Esophagus muscularis mucosa (tissue), 4 donors: Measurements from ENCODE around the gene PMM2. TPM values are rescaled to one million over a fixed set of nuclear protein-coding genes. Genes with fewer than 3 reads are reported as not detected.
A peak's percentile ranks its signal among the peaks of the same experiment; 100 is the strongest.

Experiments used
- DNase-seq: peaks from one replicate; pipeline ENCODE4 v3.0.0-alpha.2; 2017; ENCODE audit errors: extremely low spot score
- H3K27ac ChIP-seq, 4 donors: fragments of 200-600 bp; sonication (generic); replicated peaks in 1 of 4; 1 replicate in 3 of 4; 2 replicates in 1 of 4; pipeline ENCODE4 v1.5.1; 2016 to 2019; ENCODE audit warnings: mild to moderate bottlenecking in 1 of 4
- H3K27me3 ChIP-seq, 4 donors: fragments of 200-600 bp; sonication (generic); one replicate each; pipeline versions ENCODE4 v1.5.1 to v1.6.0; 2016 to 2019
- H3K36me3 ChIP-seq, 4 donors: fragments of 200-600 bp; sonication (generic); one replicate each; pipeline ENCODE4 v1.5.1; 2016 to 2019
- H3K4me1 ChIP-seq, 4 donors: fragments of 200-600 bp; sonication (generic); one replicate each; pipeline ENCODE4 v1.5.1; 2016 to 2019
- H3K4me3 ChIP-seq, 4 donors: fragments of 200-600 bp; sonication (generic); 1 replicate in 2 of 4; 2 replicates in 2 of 4; pipeline ENCODE4 v1.5.1; 2016 to 2019; ENCODE audit warnings: mild to moderate bottlenecking in 4 of 4, moderate library complexity in 1 of 4
- H3K9me3 ChIP-seq, 4 donors: fragments of 200-600 bp; sonication (generic); 1 replicate in 3 of 4; 2 replicates in 1 of 4; pipeline ENCODE4 v1.5.1; 2016 to 2019
- EP300 ChIP-seq: sonication (generic); formaldehyde crosslinking; IDR thresholded peaks from one replicate; pipeline ENCODE4 v1.6.1; 2017; ENCODE audit warnings: antibody characterized with exemption
- POLR2A ChIP-seq: fragments of 450-650 bp; IDR thresholded peaks from one replicate; pipeline ENCODE4 v1.6.1; 2017; ENCODE audit warnings: antibody characterized with exemption, moderate library complexity, mild to moderate bottlenecking, low read depth
- POLR2AphosphoS5 ChIP-seq, 2 donors: sonication (generic); formaldehyde crosslinking; IDR thresholded peaks; one replicate each; pipeline ENCODE4 v1.6.1; 2017; ENCODE audit warnings: antibody characterized with exemption in 2 of 2
- WGBS: methylation state at CpG from one replicate; pipeline ENCODE4 v1.1.5; 2018; 5-methylcytosine and 5-hydroxymethylcytosine counted together
- intact Hi-C: fragments of 100-400 bp; cut with DNase I; formaldehyde crosslinking; loops from one replicate; pipeline ENCODE4 v1.15.1; 2023
- total RNA-seq, 4 donors: library from RNA; depleted of rRNA; stranded (reverse); fragments of >200 nt; gene quantifications; one replicate each; pipeline versions ENCODE4 v1.1.0 to v1.2.1, GENCODE V29; 2016
- TF ChIP-seq, protein P1 (sequence below), 3 experiments: fragments of 200-600 bp in 2 of 3; fragments of 450-650 bp in 1 of 3; sonication (generic) in 2 of 3; IDR thresholded peaks; one replicate each; pipeline ENCODE4 v1.5.1; 2017 to 2019; ENCODE audit warnings: antibody characterized with exemption in 3 of 3, mild to moderate bottlenecking in 2 of 3, moderate library complexity in 1 of 3

PMM2 gene
- total RNA-seq, 4 donors from 2014 or later: 19.6 to 34.3 (median 23.5) TPM

DNA sequence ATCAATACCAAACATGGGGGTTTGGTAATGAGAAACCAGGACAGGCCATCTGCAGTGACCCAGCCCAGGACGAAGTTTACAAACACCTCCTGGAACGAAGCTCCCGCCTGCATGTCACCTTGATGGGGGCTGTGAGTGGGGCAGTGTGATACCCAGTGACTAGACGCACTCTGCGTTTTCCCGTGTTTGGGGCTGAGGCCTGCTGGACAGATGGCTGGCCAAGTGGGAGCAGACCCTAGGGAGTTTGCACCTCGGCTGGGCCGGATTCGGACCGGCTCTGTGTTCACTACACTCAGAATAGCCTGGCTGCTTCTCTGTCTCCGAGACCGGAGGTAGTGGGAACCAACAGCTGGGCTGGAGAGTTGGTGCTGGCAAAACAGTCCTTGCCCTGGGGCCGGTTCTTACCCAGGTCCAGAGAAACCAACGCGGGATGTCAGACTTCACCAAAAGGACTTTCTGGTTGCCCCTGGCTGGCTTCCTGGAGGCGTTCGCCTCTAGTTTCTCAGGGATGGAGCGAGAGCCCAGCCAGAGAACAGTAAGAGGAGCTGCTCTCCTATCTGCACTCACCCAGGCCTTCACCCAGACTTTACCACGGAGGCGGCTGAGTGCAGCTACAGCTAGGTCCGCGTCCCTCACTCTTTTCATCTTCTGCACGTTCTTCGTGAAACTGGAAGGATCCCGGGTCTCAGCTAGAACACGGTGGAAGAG is 50.7 kb downstream of the PMM2 start:
- H3K4me1 ChIP-seq: peaks cover 21 to 29% (median 25%) of the 10 kb centered on the region in 4 donors
- H3K9me3 ChIP-seq: no peaks in the 10 kb centered on the region
- H3K27me3 ChIP-seq: no peaks in the 10 kb centered on the region
- intact Hi-C loops: no loop called here
- DNase-seq: no peak
- H3K36me3 ChIP-seq: peaks cover 9 to 54% (median 36%) of the 10 kb centered on the region in 4 donors
- TF ChIP-seq POLR2A (no peak), EP300 (no peak), POLR2AphosphoS5 (IDR thresholded peaks at IDR 0.05) (no peak)
- TF ChIP-seq, protein P1, sequence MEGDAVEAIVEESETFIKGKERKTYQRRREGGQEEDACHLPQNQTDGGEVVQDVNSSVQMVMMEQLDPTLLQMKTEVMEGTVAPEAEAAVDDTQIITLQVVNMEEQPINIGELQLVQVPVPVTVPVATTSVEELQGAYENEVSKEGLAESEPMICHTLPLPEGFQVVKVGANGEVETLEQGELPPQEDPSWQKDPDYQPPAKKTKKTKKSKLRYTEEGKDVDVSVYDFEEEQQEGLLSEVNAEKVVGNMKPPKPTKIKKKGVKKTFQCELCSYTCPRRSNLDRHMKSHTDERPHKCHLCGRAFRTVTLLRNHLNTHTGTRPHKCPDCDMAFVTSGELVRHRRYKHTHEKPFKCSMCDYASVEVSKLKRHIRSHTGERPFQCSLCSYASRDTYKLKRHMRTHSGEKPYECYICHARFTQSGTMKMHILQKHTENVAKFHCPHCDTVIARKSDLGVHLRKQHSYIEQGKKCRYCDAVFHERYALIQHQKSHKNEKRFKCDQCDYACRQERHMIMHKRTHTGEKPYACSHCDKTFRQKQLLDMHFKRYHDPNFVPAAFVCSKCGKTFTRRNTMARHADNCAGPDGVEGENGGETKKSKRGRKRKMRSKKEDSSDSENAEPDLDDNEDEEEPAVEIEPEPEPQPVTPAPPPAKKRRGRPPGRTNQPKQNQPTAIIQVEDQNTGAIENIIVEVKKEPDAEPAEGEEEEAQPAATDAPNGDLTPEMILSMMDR (IDR thresholded peaks at IDR 0.05): no peak
- 93% methylated on average over 16 of the region's 26 CpGs for WGBS
- H3K27ac ChIP-seq: peak overlapping the region in 1 of 4 donors; percentile 64
- no peak overlapping the region for H3K4me3 ChIP-seq

DNA sequence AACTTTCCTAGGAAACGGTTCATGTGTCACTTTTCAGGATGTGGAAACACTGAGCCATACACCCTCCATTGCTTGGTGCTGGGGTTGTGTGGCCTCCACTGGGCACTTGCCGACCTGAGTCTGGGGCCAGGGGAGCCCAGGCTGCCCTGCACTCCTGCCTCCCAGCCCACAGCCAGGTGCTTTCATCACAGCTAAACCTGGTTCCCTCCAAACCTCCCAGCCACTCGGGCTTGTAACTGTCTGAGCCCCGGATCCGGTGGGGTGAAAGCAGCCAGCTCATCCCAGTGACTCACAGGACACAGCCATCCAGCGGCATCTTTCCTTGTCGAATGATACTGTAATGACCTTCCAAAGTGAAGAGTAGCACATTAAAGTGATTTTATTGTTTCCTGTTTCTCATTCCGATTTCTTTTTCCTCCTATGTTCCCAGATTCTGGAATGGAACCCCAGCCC is 51.3 kb downstream of the PMM2 start:
- no peak for TF ChIP-seq POLR2A
- TF ChIP-seq POLR2AphosphoS5 (IDR thresholded peaks at IDR 0.05): peak in 1 of 2 donors; percentile 5
- TF ChIP-seq, protein P1 (IDR thresholded peaks at IDR 0.05): no peak
- no peak for TF ChIP-seq EP300
- intact Hi-C loops: no loop called here
- H3K27ac ChIP-seq: peak overlapping the region in 1 of 4 donors; percentile 64
- 78% methylated on average over 8 of the region's 8 CpGs for WGBS
- no peaks in the 10 kb centered on the region for H3K9me3 ChIP-seq
- peaks cover 9 to 60% (median 42%) of the 10 kb centered on the region in 4 donors for H3K36me3 ChIP-seq
- peaks cover 21 to 30% (median 27%) of the 10 kb centered on the region in 4 donors for H3K4me1 ChIP-seq
- no peak overlapping the region for H3K4me3 ChIP-seq
- DNase-seq: no peak
- no peaks in the 10 kb centered on the region for H3K27me3 ChIP-seq

DNA sequence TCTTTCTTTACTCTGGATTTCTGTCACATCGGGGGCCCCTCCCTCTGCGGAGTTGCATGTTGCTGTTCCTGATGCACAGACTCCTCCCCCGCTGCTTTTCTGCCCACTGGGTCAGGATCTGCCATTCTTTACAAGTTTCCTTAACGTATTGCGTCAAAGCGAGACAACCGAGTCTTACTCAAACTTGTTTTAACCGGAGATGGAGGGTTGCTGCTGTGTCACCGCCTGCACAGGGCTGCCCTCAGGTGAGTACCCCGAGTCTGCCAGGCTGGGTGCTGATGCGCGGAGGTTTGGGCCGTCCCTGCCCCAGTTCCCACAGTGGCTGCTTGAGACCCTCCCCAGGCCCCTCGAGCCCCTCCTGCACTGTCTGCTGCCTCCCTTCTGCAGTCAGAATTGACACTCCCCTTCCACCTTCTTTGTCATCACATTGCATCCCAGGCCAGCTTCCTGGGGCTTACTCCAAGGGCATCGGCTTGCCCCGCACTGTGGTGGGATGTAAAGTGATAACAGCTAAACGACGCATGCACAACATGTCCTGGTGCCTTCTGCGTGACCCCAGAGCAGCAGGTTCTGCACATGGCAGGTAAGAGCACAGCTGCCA is 51.9 kb downstream of the PMM2 start:
- WGBS: 82% methylated on average over 19 of the region's 19 CpGs
- peaks cover 9 to 65% (median 45%) of the 10 kb centered on the region in 4 donors for H3K36me3 ChIP-seq
- intact Hi-C loops: no loop called here

DNA sequence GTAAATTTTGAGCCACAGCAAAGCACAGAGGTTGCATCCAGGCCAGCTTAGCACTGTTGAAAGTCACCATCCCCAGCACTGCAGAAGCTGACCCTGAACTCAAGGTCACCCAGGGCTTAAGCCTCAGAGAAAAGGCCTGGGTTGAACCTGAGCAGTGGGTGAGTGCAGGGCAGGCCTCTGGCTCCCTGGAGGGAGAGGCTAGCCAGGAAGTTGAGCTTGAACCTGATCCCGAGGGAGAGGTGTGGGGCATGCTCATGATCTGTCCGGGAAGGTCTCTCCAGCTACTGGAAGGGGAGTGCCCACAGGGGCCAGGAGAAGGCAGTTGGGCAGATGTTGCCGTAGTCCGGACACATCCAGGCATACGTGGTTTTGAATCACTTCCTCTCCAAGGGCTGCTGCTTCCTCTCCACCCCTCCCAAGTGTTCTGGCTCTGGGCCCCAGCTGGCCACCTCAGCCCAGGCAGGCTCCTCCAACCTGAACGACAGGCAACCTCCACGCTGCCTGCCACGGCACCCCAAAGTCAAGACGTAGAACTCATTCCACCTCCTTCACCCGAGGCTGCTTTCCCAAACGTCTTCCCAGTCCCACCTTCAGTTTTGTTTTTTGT is 52.7 kb downstream of the PMM2 start:
- peaks cover 21 to 36% (median 29%) of the 10 kb centered on the region in 4 donors for H3K4me1 ChIP-seq

More for the DNA sequence above, 51.9 kb downstream of the PMM2 start:
- no peaks in the 10 kb centered on the region for H3K9me3 ChIP-seq
- DNase-seq: no peak
- peak overlapping the region in 2 of 4 donors; percentile 64 to 68 for H3K27ac ChIP-seq
- no peaks in the 10 kb centered on the region for H3K27me3 ChIP-seq
- TF ChIP-seq EP300 (no peak), POLR2A (no peak), POLR2AphosphoS5 (IDR thresholded peaks at IDR 0.05) (no peak)
- TF ChIP-seq, protein P1 (IDR thresholded peaks at IDR 0.05): no peak
- peaks cover 21 to 35% (median 29%) of the 10 kb centered on the region in 4 donors for H3K4me1 ChIP-seq
- H3K4me3 ChIP-seq: no peak overlapping the region

More for the DNA sequence above, 52.7 kb downstream of the PMM2 start:
- WGBS: 50% methylated on average over 11 of the region's 11 CpGs
- Histone ChIP-seq H3K9me3 (no peaks in the 10 kb centered on the region), H3K36me3 (peaks cover 9 to 74% (median 54%) of the 10 kb centered on the region in 4 donors), H3K4me3 (no peak overlapping the region), H3K27ac (peak overlapping the region in 3 of 4 donors; percentile 38 to 68 (median 64)), H3K27me3 (no peaks in the 10 kb centered on the region)
- intact Hi-C loops: no loop called here
- DNase-seq: peak; percentile 93
- TF ChIP-seq EP300 (peak; percentile 33), POLR2AphosphoS5 (IDR thresholded peaks at IDR 0.05) (peak; percentile 54 to 60), POLR2A (no peak)
- TF ChIP-seq, protein P1 (IDR thresholded peaks at IDR 0.05): no peak
